HepG2 (cell line): ENCODE data around the gene VEGFB. TPM values are rescaled to one million over a fixed set of nuclear protein-coding genes. Genes with fewer than 3 reads are reported as not detected.

ENCODE experiments used
- AGO1 ChIP-seq: fragments of 200-400 bp; formaldehyde crosslinking; IDR thresholded peaks from 2 replicates; pipeline ENCODE4 v1.6.1; 2017; ENCODE audit warnings: mild to moderate bottlenecking, low read depth, low read length, moderate library complexity; ENCODE audit not compliant: poor library complexity, severe bottlenecking
- AGO2 ChIP-seq: fragments of 200-400 bp; formaldehyde crosslinking; optimal IDR thresholded peaks from 2 replicates; pipeline ENCODE3; 2017; ENCODE audit warnings: mild to moderate bottlenecking, low read depth, low read length, moderate library complexity
- ATAD3A ChIP-seq: sonication (generic); formaldehyde crosslinking; IDR thresholded peaks from 2 replicates; pipeline ENCODE4 v1.4.0; 2020; ENCODE audit warnings: missing genetic modification reagents
- CREBL2 ChIP-seq: sonication (generic); formaldehyde crosslinking; IDR thresholded peaks from 2 replicates; pipeline ENCODE4 v1.8.1; 2023; ENCODE audit warnings: missing genetic modification reagents, mild to moderate bottlenecking, borderline replicate concordance
- HNRNPLL ChIP-seq: fragments of 200-400 bp; formaldehyde crosslinking; IDR thresholded peaks from 2 replicates; pipeline ENCODE4 v1.6.1; 2017; ENCODE audit warnings: mild to moderate bottlenecking, low read depth, low read length; ENCODE audit not compliant: poor library complexity, severe bottlenecking
- KLF15 ChIP-seq: sonication (generic); formaldehyde crosslinking; IDR thresholded peaks from 2 replicates; pipeline ENCODE4 v1.8.1; 2023; ENCODE audit warnings: borderline replicate concordance, mild to moderate bottlenecking, inconsistent platforms, missing genetic modification reagents, mixed read lengths
- KLF6 ChIP-seq: IDR thresholded peaks from 2 replicates; pipeline ENCODE4 v1.8.0; 2016; ENCODE audit warnings: missing biosample characterization, missing genetic modification reagents
- NONO ChIP-seq, 2 experiments: fragments of 450-650 bp in 1 of 2; sonication (generic) in 1 of 2; formaldehyde crosslinking in 1 of 2; IDR thresholded peaks in 1 of 2; conservative IDR thresholded peaks in 1 of 2; 2 replicates each; pipeline versions ENCODE4 v1.6.1 to v1.8.0; 2017 to 2022; ENCODE audit warnings: mild to moderate bottlenecking in 1 of 2, missing genetic modification reagents in 1 of 2, moderate library complexity in 1 of 2
- RFX1 ChIP-seq: fragments of 450-650 bp; IDR thresholded peaks from 2 replicates; pipeline ENCODE4 v1.6.1; 2017
- RNF2 ChIP-seq: fragments of 450-650 bp; conservative IDR thresholded peaks from 2 replicates; pipeline ENCODE4 v1.6.1; 2016; ENCODE audit warnings: low read depth
- SAP130 ChIP-seq: IDR thresholded peaks from 2 replicates; pipeline ENCODE4 v1.6.1; 2016; ENCODE audit warnings: low read depth
- SMAD1 ChIP-seq: sonication (generic); formaldehyde crosslinking; IDR thresholded peaks from 2 replicates; pipeline ENCODE4 v1.4.0; 2020; ENCODE audit warnings: missing genetic modification reagents, low read depth, mild to moderate bottlenecking, borderline replicate concordance
- TEAD3 ChIP-seq: optimal IDR thresholded peaks from 2 replicates; pipeline ENCODE3; 2016; ENCODE audit warnings: borderline replicate concordance
- ZBED4 ChIP-seq: sonication (generic); formaldehyde crosslinking; IDR thresholded peaks from 2 replicates; pipeline ENCODE4 v1.4.0; 2020; ENCODE audit warnings: missing genetic modification reagents, borderline replicate concordance
- ZBTB38 ChIP-seq: sonication (generic); formaldehyde crosslinking; IDR thresholded peaks from 2 replicates; pipeline ENCODE4 v1.5.1; 2020; ENCODE audit warnings: mild to moderate bottlenecking, missing genetic modification reagents
- ZEB1 ChIP-seq: IDR thresholded peaks from 2 replicates; pipeline ENCODE4 v1.6.1; 2012; ENCODE audit warnings: mild to moderate bottlenecking, low read depth, inconsistent platforms; ENCODE audit not compliant: insufficient replicate concordance
- ZNF256 ChIP-seq: sonication (generic); formaldehyde crosslinking; conservative IDR thresholded peaks from 2 replicates; pipeline ENCODE4 v1.4.0; 2020; ENCODE audit warnings: missing genetic modification reagents
- ZNF264 ChIP-seq: sonication (generic); formaldehyde crosslinking; IDR thresholded peaks from 2 replicates; pipeline ENCODE4 v1.4.0; 2020; ENCODE audit warnings: missing genetic modification reagents
- ZNF556 ChIP-seq: sonication (generic); formaldehyde crosslinking; IDR thresholded peaks from 2 replicates; pipeline ENCODE4 v1.4.0; 2020; ENCODE audit warnings: mild to moderate bottlenecking, missing genetic modification reagents, borderline replicate concordance
- ZNF605 ChIP-seq: sonication (generic); formaldehyde crosslinking; IDR thresholded peaks from 2 replicates; pipeline ENCODE4 v1.8.0; 2022; ENCODE audit warnings: mild to moderate bottlenecking, missing genetic modification reagents
- ZNF607 ChIP-seq: sonication (generic); formaldehyde crosslinking; IDR thresholded peaks from 2 replicates; pipeline ENCODE4 v1.5.1; 2020; ENCODE audit warnings: missing genetic modification reagents, mild to moderate bottlenecking, borderline replicate concordance
- ZSCAN22 ChIP-seq: sonication (generic); formaldehyde crosslinking; IDR thresholded peaks from 2 replicates; pipeline ENCODE4 v1.4.0; 2020; ENCODE audit warnings: mild to moderate bottlenecking, missing genetic modification reagents
- polyA plus RNA-seq, 8 experiments: library from polyadenylated mRNA; depleted of rRNA in 3 of 8; stranded (reverse) in 7 of 8; unstranded in 1 of 8; fragments of >200 nt; fragmentation: Illumina TruSeq in 4 of 8; extraction: Trizol in 4 of 8; gene quantifications; 2 replicates each; pipeline versions ENCODE4 v1.2.1 to v1.2.3, GENCODE V29; 2011 to 2016; ENCODE audit warnings: low read depth in 4 of 8, missing spikeins in 1 of 8, mixed read lengths in 1 of 8; ENCODE audit not compliant: insufficient read depth in 1 of 8
- total RNA-seq, 5 experiments: library from RNA; depleted of rRNA; stranded (reverse); fragments of >200 nt; fragmentation: Illumina TruSeq; extraction: Trizol; gene quantifications; 2 replicates each; pipeline ENCODE4 v1.2.3, GENCODE V29; 2016; ENCODE audit warnings: low read depth in 1 of 5
- TF ChIP-seq, protein P1 (sequence below): sonication (generic); formaldehyde crosslinking; IDR thresholded peaks from 2 replicates; pipeline ENCODE4 v1.4.0; 2020; ENCODE audit warnings: mild to moderate bottlenecking, low read depth, missing genetic modification reagents

Gene VEGFB
- total and polyA plus RNA-seq, 2 of the 13 experiments (the other 11 are each of a cell fraction or from before 2014, with no cell fraction given): 9.0 to 11.3 TPM

- TF ChIP-seq, protein P1, sequence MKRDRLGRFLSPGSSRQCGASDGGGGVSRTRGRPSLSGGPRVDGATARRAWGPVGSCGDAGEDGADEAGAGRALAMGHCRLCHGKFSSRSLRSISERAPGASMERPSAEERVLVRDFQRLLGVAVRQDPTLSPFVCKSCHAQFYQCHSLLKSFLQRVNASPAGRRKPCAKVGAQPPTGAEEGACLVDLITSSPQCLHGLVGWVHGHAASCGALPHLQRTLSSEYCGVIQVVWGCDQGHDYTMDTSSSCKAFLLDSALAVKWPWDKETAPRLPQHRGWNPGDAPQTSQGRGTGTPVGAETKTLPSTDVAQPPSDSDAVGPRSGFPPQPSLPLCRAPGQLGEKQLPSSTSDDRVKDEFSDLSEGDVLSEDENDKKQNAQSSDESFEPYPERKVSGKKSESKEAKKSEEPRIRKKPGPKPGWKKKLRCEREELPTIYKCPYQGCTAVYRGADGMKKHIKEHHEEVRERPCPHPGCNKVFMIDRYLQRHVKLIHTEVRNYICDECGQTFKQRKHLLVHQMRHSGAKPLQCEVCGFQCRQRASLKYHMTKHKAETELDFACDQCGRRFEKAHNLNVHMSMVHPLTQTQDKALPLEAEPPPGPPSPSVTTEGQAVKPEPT (CRISPR knock-in tag): peak; percentile 55; the same call in 1 of the 2 replicates
- TF ChIP-seq ZNF556: no peak
- TF ChIP-seq AGO2: peak; percentile 63
- no peak for TF ChIP-seq RNF2
- 0 out of 2 replicates have a peak, but pooled peaks have one; percentile 14 for TF ChIP-seq ZNF605 (CRISPR knock-in tag)
- peak; percentile 100 for TF ChIP-seq AGO1
- no peak for TF ChIP-seq KLF15 (CRISPR knock-in tag)
- 0 out of 2 replicates have a peak, but pooled peaks have one; percentile 36 for TF ChIP-seq KLF6 (CRISPR knock-in tag)
- TF ChIP-seq TEAD3 (CRISPR knock-in tag): no peak
- TF ChIP-seq HNRNPLL: peak; percentile 100
- no peak for TF ChIP-seq ZNF607 (CRISPR knock-in tag)
- TF ChIP-seq ZBED4: peak; percentile 27; the same call in 1 of the 2 replicates
- TF ChIP-seq ATAD3A (CRISPR knock-in tag): no peak
- no peak for TF ChIP-seq ZNF264 (CRISPR knock-in tag)
- TF ChIP-seq SMAD1 (CRISPR knock-in tag): 0 out of 2 replicates have a peak, but pooled peaks have one; percentile 10
- peak; percentile 20 for TF ChIP-seq ZEB1
- no peak for TF ChIP-seq CREBL2 (CRISPR knock-in tag)
- TF ChIP-seq ZNF256: no peak
- TF ChIP-seq ZBTB38 (CRISPR knock-in tag): no peak
- no peak for TF ChIP-seq ZSCAN22 (CRISPR knock-in tag)
- TF ChIP-seq NONO (IDR thresholded peaks at IDR 0.05): no peak
- peak; percentile 54; the same call in 1 of the 2 replicates for TF ChIP-seq NONO (CRISPR knock-in tag; conservative IDR thresholded peaks at IDR 0.05)
- peak; percentile 46 for TF ChIP-seq SAP130
- peak; percentile 74 for TF ChIP-seq RFX1
Observed at GRCh38 chr11:64284962-64285884, 50.8 kb downstream of the VEGFB start, which contains the start of gene GPR137 (continued).
